H9 (cell line): ENCODE data around the gene LRCH1. TPM values are rescaled to one million over a fixed set of nuclear protein-coding genes. Genes with fewer than 3 reads are reported as not detected.

Experiments
- DNase-seq: peaks from one replicate; pipeline ENCODE4 v3.0.0-alpha.2; 2017
- H2AFZ ChIP-seq: one replicate; pipeline ENCODE4 v1.6.1; 2013; ENCODE audit warnings: mild to moderate bottlenecking, low read length, control low read depth, moderate library complexity
- H2AK5ac ChIP-seq: 2 replicates; pipeline ENCODE4 v1.6.1; 2013; ENCODE audit warnings: low read length, control low read depth, mixed read lengths; ENCODE audit not compliant: insufficient read length
- H2BK120ac ChIP-seq: one replicate; pipeline ENCODE4 v1.6.1; 2013; ENCODE audit warnings: low read depth, mild to moderate bottlenecking, low read length, control low read depth, inconsistent platforms; ENCODE audit not compliant: poor library complexity, severe bottlenecking
- H2BK12ac ChIP-seq: 2 replicates; pipeline ENCODE4 v1.6.1; 2013; ENCODE audit warnings: low read length, control low read depth, mixed read lengths, low read depth; ENCODE audit not compliant: insufficient read length
- H2BK15ac ChIP-seq: 2 replicates; pipeline ENCODE4 v1.6.1; 2013; ENCODE audit warnings: low read depth, low read length, control low read depth
- H2BK20ac ChIP-seq: one replicate; pipeline ENCODE4 v1.6.1; 2013; ENCODE audit warnings: low read depth, mild to moderate bottlenecking, low read length, control low read depth, inconsistent platforms; ENCODE audit not compliant: poor library complexity, severe bottlenecking
- H2BK5ac ChIP-seq: 2 replicates; pipeline ENCODE4 v1.6.1; 2013; ENCODE audit warnings: low read length, control low read depth, mixed read lengths; ENCODE audit not compliant: insufficient read length
- H3K14ac ChIP-seq: 2 replicates; pipeline ENCODE4 v1.6.1; 2013; ENCODE audit warnings: low read length, control low read depth; ENCODE audit not compliant: insufficient read depth
- H3K18ac ChIP-seq: 2 replicates; pipeline ENCODE4 v1.6.1; 2013; ENCODE audit warnings: low read depth, mild to moderate bottlenecking, mixed read lengths, low read length, control low read depth; ENCODE audit not compliant: insufficient read length
- H3K23ac ChIP-seq: 2 replicates; pipeline ENCODE4 v1.6.1; 2013; ENCODE audit warnings: low read length, control low read depth, mixed read lengths, low read depth; ENCODE audit not compliant: insufficient read length
- H3K23me2 ChIP-seq: 2 replicates; pipeline ENCODE4 v1.6.1; 2013; ENCODE audit warnings: low read depth, mild to moderate bottlenecking, mixed read lengths, low read length, control low read depth; ENCODE audit not compliant: insufficient read length, poor library complexity, severe bottlenecking
- H3K27ac ChIP-seq: 2 replicates; pipeline ENCODE4 v1.5.1; 2013; ENCODE audit warnings: low read length, control low read depth, mixed read lengths, low read depth; ENCODE audit not compliant: insufficient read length
- H3K27me3 ChIP-seq: 2 replicates; pipeline ENCODE4 v1.6.1; 2013; ENCODE audit warnings: low read length, control low read depth, inconsistent platforms; ENCODE audit not compliant: insufficient read depth
- H3K4ac ChIP-seq: 2 replicates; pipeline ENCODE4 v1.6.1; 2013; ENCODE audit warnings: low read depth, mild to moderate bottlenecking, control low read depth, inconsistent platforms, low read length, moderate library complexity
- H3K4me1 ChIP-seq: 2 replicates; pipeline ENCODE4 v1.6.1; 2013; ENCODE audit warnings: low read length, control low read depth, inconsistent platforms; ENCODE audit not compliant: insufficient read depth
- H3K4me2 ChIP-seq: 2 replicates; pipeline ENCODE4 v1.6.1; 2013; ENCODE audit warnings: low read length, control low read depth, mixed read lengths; ENCODE audit not compliant: insufficient read length, insufficient read depth
- H3K56ac ChIP-seq: 2 replicates; pipeline ENCODE4 v1.6.1; 2013; ENCODE audit warnings: low read depth, mild to moderate bottlenecking, mixed read lengths, low read length, control low read depth; ENCODE audit not compliant: insufficient read length
- H3K79me1 ChIP-seq: 2 replicates; pipeline ENCODE4 v1.6.1; 2013; ENCODE audit warnings: low read depth, mild to moderate bottlenecking, moderate library complexity, low read length, control low read depth, inconsistent platforms; ENCODE audit not compliant: insufficient read depth, poor library complexity, severe bottlenecking
- H3K79me2 ChIP-seq: 2 replicates; pipeline ENCODE4 v1.6.1; 2013; ENCODE audit warnings: low read length, control low read depth, inconsistent platforms; ENCODE audit not compliant: insufficient read depth
- H3K9ac ChIP-seq: 2 replicates; pipeline ENCODE4 v1.6.1; 2013; ENCODE audit warnings: low read length, control low read depth, mixed read lengths; ENCODE audit not compliant: insufficient read length; ENCODE audit errors: extremely low read depth
- H3K9me3 ChIP-seq: one replicate; pipeline ENCODE4 v1.6.1; 2013; ENCODE audit warnings: low read depth, low read length, inconsistent platforms; ENCODE audit not compliant: control insufficient read depth
- H3T11ph ChIP-seq: one replicate; pipeline ENCODE4 v1.6.1; 2013; ENCODE audit warnings: mild to moderate bottlenecking, low read length, control low read depth, inconsistent platforms
- H4K20me1 ChIP-seq: one replicate; pipeline ENCODE4 v1.6.1; 2013; ENCODE audit not compliant: control insufficient read depth, insufficient read length, insufficient read depth
- H4K5ac ChIP-seq: 2 replicates; pipeline ENCODE4 v1.6.1; 2013; ENCODE audit warnings: low read depth, mild to moderate bottlenecking, mixed read lengths, low read length, control low read depth; ENCODE audit not compliant: insufficient read length
- H4K8ac ChIP-seq: replicated peaks from 2 replicates; pipeline ENCODE4 v1.6.1; 2013; ENCODE audit warnings: low read length, control low read depth, mixed read lengths, low read depth; ENCODE audit not compliant: insufficient read length
- H4K91ac ChIP-seq: 2 replicates; pipeline ENCODE4 v1.6.1; 2013; ENCODE audit warnings: low read depth, mild to moderate bottlenecking, moderate library complexity, mixed read lengths, low read length, control low read depth; ENCODE audit not compliant: insufficient read length
- H3K27ac Mint-ChIP-seq, 3 experiments: 2 replicates in 2 of 3; 3 replicates in 1 of 3; pipeline ENCODE4 v1.8.0; 2020 to 2021; ENCODE audit warnings: mixed read lengths in 3 of 3, mild to moderate bottlenecking in 1 of 3, moderate library complexity in 1 of 3
- H3K27me3 Mint-ChIP-seq: 2 replicates; pipeline ENCODE4 v1.8.0; 2021; ENCODE audit warnings: low read depth, mild to moderate bottlenecking, moderate library complexity, mixed read lengths
- H3K36me3 Mint-ChIP-seq, 3 experiments: 2 replicates in 2 of 3; 3 replicates in 1 of 3; pipeline ENCODE4 v1.8.0; 2020 to 2021; ENCODE audit warnings: low read depth in 3 of 3, mixed read lengths in 3 of 3; ENCODE audit not compliant: insufficient read depth in 1 of 3
- H3K4me1 Mint-ChIP-seq, 2 experiments: 2 replicates each; pipeline ENCODE4 v1.8.0; 2020; ENCODE audit warnings: mixed read lengths in 2 of 2
- H3K4me3 Mint-ChIP-seq, 2 experiments: 2 replicates in 1 of 2; 3 replicates in 1 of 2; pipeline ENCODE4 v1.8.0; 2020 to 2021; ENCODE audit warnings: mild to moderate bottlenecking in 2 of 2, mixed read lengths in 2 of 2, moderate library complexity in 1 of 2
- H3K9me3 Mint-ChIP-seq, 2 experiments: 2 replicates in 1 of 2; 3 replicates in 1 of 2; pipeline ENCODE4 v1.8.0; 2020; ENCODE audit warnings: mild to moderate bottlenecking in 2 of 2, mixed read lengths in 2 of 2, moderate library complexity in 1 of 2
- WGBS: extraction: QIAGEN DNeasy Blood & Tissue Kit; methylation state at CpG from one replicate; pipeline ENCODE4 v1.1.7; 2013; ENCODE audit warnings: missing lambda C conversion rate, low lambda C conversion rate, mixed read lengths; ENCODE audit not compliant: insufficient read length; ENCODE audit errors: extremely low coverage; 5-methylcytosine and 5-hydroxymethylcytosine counted together
- total RNA-seq: library from RNA; stranded (reverse); gene quantifications from 2 replicates; pipeline ENCODE4 v1.2.1, GENCODE V29; 2021
- TF ChIP-seq, protein P1 (sequence below): fragments of 200-600 bp; sonication (generic); conservative IDR thresholded peaks from 3 replicates; pipeline ENCODE4 v1.8.0; 2021; ENCODE audit warnings: antibody characterized with exemption, mild to moderate bottlenecking

The LRCH1 gene
- total RNA-seq, 1 experiment from 2014 or later = 8.0 TPM

DNA sequence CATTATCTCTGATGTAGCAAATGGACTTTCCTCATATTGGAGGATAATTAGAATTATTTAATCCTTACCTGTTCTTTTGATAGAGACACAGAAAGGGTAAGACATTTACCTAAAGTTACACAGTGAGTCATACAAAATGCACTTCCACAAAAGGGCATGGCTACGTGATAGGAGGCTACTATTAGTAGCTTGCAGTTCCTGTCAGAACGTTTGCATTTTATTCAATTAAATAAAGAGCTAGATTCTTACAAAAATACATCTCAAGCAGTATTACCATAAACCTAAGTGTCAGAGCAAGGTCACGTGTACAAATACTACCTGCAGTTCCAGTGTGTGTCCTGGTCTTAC is 123.4 kb downstream of the LRCH1 start:
- Histone ChIP-seq H2BK5ac (no peak overlapping the region), H3K23me2 (no peaks in the 10 kb centered on the region), H3T11ph (no peak overlapping the region), H4K5ac (no peak overlapping the region), H2AFZ (no peak overlapping the region), H3K4me2 (no peak overlapping the region), H4K8ac (no peak overlapping the region), H3K79me2 (no peaks in the 10 kb centered on the region), H2BK120ac (no peak overlapping the region), H3K18ac (no peak overlapping the region), H4K91ac (no peak overlapping the region), H3K27ac (no peak overlapping the region), H3K4me1 (no peaks in the 10 kb centered on the region; the same call in 1 of the 2 replicates), H2AK5ac (no peak overlapping the region), H3K23ac (no peak overlapping the region), H3K9me3 (no peaks in the 10 kb centered on the region), H4K20me1 (no peaks in the 10 kb centered on the region), H3K14ac (no peak overlapping the region), H2BK20ac (no peak overlapping the region), H3K4ac (no peak overlapping the region), H3K9ac (no peak overlapping the region), H3K79me1 (no peaks in the 10 kb centered on the region), H2BK15ac (no peak overlapping the region), H3K27me3 (no peaks in the 10 kb centered on the region), H2BK12ac (no peak overlapping the region), H3K56ac (no peak overlapping the region)
- TF ChIP-seq, protein P1, sequence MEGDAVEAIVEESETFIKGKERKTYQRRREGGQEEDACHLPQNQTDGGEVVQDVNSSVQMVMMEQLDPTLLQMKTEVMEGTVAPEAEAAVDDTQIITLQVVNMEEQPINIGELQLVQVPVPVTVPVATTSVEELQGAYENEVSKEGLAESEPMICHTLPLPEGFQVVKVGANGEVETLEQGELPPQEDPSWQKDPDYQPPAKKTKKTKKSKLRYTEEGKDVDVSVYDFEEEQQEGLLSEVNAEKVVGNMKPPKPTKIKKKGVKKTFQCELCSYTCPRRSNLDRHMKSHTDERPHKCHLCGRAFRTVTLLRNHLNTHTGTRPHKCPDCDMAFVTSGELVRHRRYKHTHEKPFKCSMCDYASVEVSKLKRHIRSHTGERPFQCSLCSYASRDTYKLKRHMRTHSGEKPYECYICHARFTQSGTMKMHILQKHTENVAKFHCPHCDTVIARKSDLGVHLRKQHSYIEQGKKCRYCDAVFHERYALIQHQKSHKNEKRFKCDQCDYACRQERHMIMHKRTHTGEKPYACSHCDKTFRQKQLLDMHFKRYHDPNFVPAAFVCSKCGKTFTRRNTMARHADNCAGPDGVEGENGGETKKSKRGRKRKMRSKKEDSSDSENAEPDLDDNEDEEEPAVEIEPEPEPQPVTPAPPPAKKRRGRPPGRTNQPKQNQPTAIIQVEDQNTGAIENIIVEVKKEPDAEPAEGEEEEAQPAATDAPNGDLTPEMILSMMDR = no peak
- no peaks in the 10 kb centered on the region for H3K4me1 Mint-ChIP-seq
- no peaks in the 10 kb centered on the region for H3K9me3 Mint-ChIP-seq
- no peak overlapping the region for H3K4me3 Mint-ChIP-seq
- WGBS = no CpG with 5 or more reads among the region's 3 CpGs
- no peaks in the 10 kb centered on the region for H3K27me3 Mint-ChIP-seq
- DNase-seq = no peak
- H3K36me3 Mint-ChIP-seq = peaks cover 0 to 2% (median 0%) of the 10 kb centered on the region in 3 experiments; a peak in 2 of 7 replicates
- no peak overlapping the region for H3K27ac Mint-ChIP-seq
